Spleen (tissue), 11 donors: Measurements from ENCODE around the gene COL25A1. TPM values are rescaled to one million over a fixed set of nuclear protein-coding genes. Genes with fewer than 3 reads are reported as not detected.

Experiments used
- DNase-seq: peaks from one replicate; pipeline ENCODE4 v3.0.0-alpha.2; 2020
- H3K27ac ChIP-seq, 8 donors: fragments of 200-600 bp; sonication (generic) in 7 of 8; 1 replicate in 4 of 8; 2 replicates in 4 of 8; pipeline versions ENCODE4 v1.5.0 to v1.8.0; 2016 to 2021; ENCODE audit warnings: inconsistent platforms in 4 of 8, mild to moderate bottlenecking in 4 of 8, moderate library complexity in 1 of 8
- H3K27me3 ChIP-seq, 7 donors: fragments of 200-600 bp; sonication (generic) in 6 of 7; replicated peaks in 1 of 7; 1 replicate in 4 of 7; 2 replicates in 3 of 7; pipeline versions ENCODE4 v1.5.0 to v1.8.0; 2016 to 2021; ENCODE audit warnings: inconsistent platforms in 3 of 7, mild to moderate bottlenecking in 1 of 7
- H3K36me3 ChIP-seq, 6 donors: fragments of 200-600 bp; sonication (generic) in 5 of 6; 1 replicate in 4 of 6; 2 replicates in 2 of 6; pipeline versions ENCODE4 v1.5.0 to v1.8.0; 2016 to 2021; ENCODE audit warnings: inconsistent platforms in 2 of 6
- H3K4me1 ChIP-seq, 6 donors: fragments of 200-600 bp; sonication (generic) in 5 of 6; 1 replicate in 3 of 6; 2 replicates in 3 of 6; pipeline versions ENCODE4 v1.5.0 to v1.8.0; 2016 to 2021; ENCODE audit warnings: inconsistent platforms in 3 of 6
- H3K4me3 ChIP-seq, 8 donors: fragments of 200-600 bp; sonication (generic) in 7 of 8; 1 replicate in 4 of 8; 2 replicates in 4 of 8; pipeline versions ENCODE4 v1.5.0 to v1.8.0; 2016 to 2021; ENCODE audit warnings: inconsistent platforms in 4 of 8, mild to moderate bottlenecking in 4 of 8, moderate library complexity in 2 of 8
- H3K9me3 ChIP-seq, 8 donors: fragments of 200-600 bp; sonication (generic) in 7 of 8; 1 replicate in 4 of 8; 2 replicates in 4 of 8; pipeline versions ENCODE4 v1.5.0 to v1.8.0; 2016 to 2021; ENCODE audit warnings: inconsistent platforms in 4 of 8
- CTCF ChIP-seq, 11 experiments: fragments of 200-600 bp in 7 of 11; fragments of 450-650 bp in 4 of 11; sonication (generic) in 4 of 11; IDR thresholded peaks in 8 of 11; conservative IDR thresholded peaks in 3 of 11; 1 replicate in 7 of 11; 2 replicates in 4 of 11; pipeline versions ENCODE4 v1.4.0 to v1.8.0; 2016 to 2021; ENCODE audit warnings: antibody characterized with exemption in 11 of 11, inconsistent platforms in 4 of 11, mild to moderate bottlenecking in 1 of 11
- POLR2A ChIP-seq, 3 donors: fragments of 450-650 bp; IDR thresholded peaks; one replicate each; pipeline ENCODE4 v1.5.1; 2017; ENCODE audit warnings: antibody characterized with exemption in 3 of 3, mild to moderate bottlenecking in 1 of 3
- POLR2AphosphoS5 ChIP-seq, 3 donors: sonication (generic); formaldehyde crosslinking; IDR thresholded peaks; one replicate each; pipeline ENCODE4 v1.5.1; 2017; ENCODE audit warnings: antibody characterized with exemption in 3 of 3
- WGBS, 5 donors: extraction: QIAGEN DNeasy Blood & Tissue Kit in 3 of 5; methylation state at CpG; one replicate each; pipeline versions ENCODE4 v1.1.5 to v1.1.7; 2013 to 2018; 5-methylcytosine and 5-hydroxymethylcytosine counted together
- intact Hi-C: fragments of 100-400 bp; cut with DNase I; formaldehyde crosslinking; loops from one replicate; pipeline ENCODE4 v1.15.0; 2023; ENCODE audit warnings: low total_unique reads
- polyA plus RNA-seq, 3 donors: library from polyadenylated mRNA; stranded (reverse); fragments of 200-250 nt; gene quantifications; one replicate each; pipeline ENCODE4 v1.2.1, GENCODE V29; 2013
- total RNA-seq, 7 donors: library from RNA; depleted of rRNA in 3 of 7; stranded (reverse); fragments of >200 nt in 3 of 7; fragmentation: NEBNext Ultra II Directional in 4 of 7; extraction: Animal tissue kit (Norgen Biotek cat#: 25700) in 4 of 7; gene quantifications; one replicate each; pipeline versions ENCODE4 v1.1.0 to v1.2.1, GENCODE V29; 2016 to 2021
- donor health status: healthy with polysubstance abuse.
- donor health status: DM: no; HTN: no; CAD: no; lungs with moderate emphysema.
- donor health status: DM: no; HTN: no; CAD: no.
- donor health status: Bipolar disorder and iron deficiency.
- donor health status: healthy.
- donor health status: DM: no; HTN: no; CAD: no.
- donor health status: DM: yes; HTN: yes; CAD: no.

Gene COL25A1
- total and polyA plus RNA-seq, 10 donors = 0.06 to 1.9 (median 0.57) TPM; not detected in 1

- no peaks in the 10 kb centered on the region for H3K36me3 ChIP-seq
- H3K4me3 ChIP-seq = no peak overlapping the region
- peaks cover 0 to 3% (median 0%) of the 10 kb centered on the region in 7 donors for H3K27me3 ChIP-seq
- H3K9me3 ChIP-seq = peaks cover 2 to 53% (median 40%) of the 10 kb centered on the region in 8 donors
- TF ChIP-seq CTCF (IDR thresholded peaks at IDR 0.05 in 8 of 11, conservative IDR thresholded peaks at IDR 0.05 in 3 of 11) (no peak), POLR2AphosphoS5 (IDR thresholded peaks at IDR 0.05) (no peak), POLR2A (IDR thresholded peaks at IDR 0.05) (no peak)
- no peak for DNase-seq
- WGBS, 5 donors = 61 to 94% (median 83%) methylated on average over 1 of the region's 1 CpG
- intact Hi-C loops = no loop called here
- H3K4me1 ChIP-seq = no peaks in the 10 kb centered on the region
- no peak overlapping the region for H3K27ac ChIP-seq
Observed at GRCh38 chr4:109321232-109321631, 18.8 kb upstream of the COL25A1 start.

GRCh38 chr4:109319684-109320083 is 17.2 kb upstream of the COL25A1 start:
- H3K36me3 ChIP-seq = no peaks in the 10 kb centered on the region

GRCh38 chr4:109319156-109319555 is 16.7 kb upstream of the COL25A1 start:
- Histone ChIP-seq H3K27ac (no peak overlapping the region), H3K36me3 (no peaks in the 10 kb centered on the region), H3K27me3 (peaks cover 0 to 10% (median 0%) of the 10 kb centered on the region in 7 donors), H3K4me3 (no peak overlapping the region), H3K9me3 (peaks cover 2 to 50% (median 38%) of the 10 kb centered on the region in 8 donors), H3K4me1 (no peaks in the 10 kb centered on the region)
- intact Hi-C loops = no loop called here
- WGBS, 5 donors = 55 to 65% (median 57%) methylated on average over 2 of the region's 2 CpGs
- DNase-seq = no peak
- TF ChIP-seq POLR2A (IDR thresholded peaks at IDR 0.05) = no peak
- TF ChIP-seq POLR2AphosphoS5 (IDR thresholded peaks at IDR 0.05) = no peak
- no peak for TF ChIP-seq CTCF (IDR thresholded peaks at IDR 0.05 in 8 of 11, conservative IDR thresholded peaks at IDR 0.05 in 3 of 11)

More at GRCh38 chr4:109319684-109320083, 17.2 kb upstream of the COL25A1 start:
- WGBS, 5 donors = 74 to 90% (median 78%) methylated on average over 2 of the region's 2 CpGs
- no peak for DNase-seq
- TF ChIP-seq CTCF (IDR thresholded peaks at IDR 0.05 in 8 of 11, conservative IDR thresholded peaks at IDR 0.05 in 3 of 11) = no peak
- Histone ChIP-seq H3K4me3 (no peak overlapping the region), H3K9me3 (peaks cover 2 to 51% (median 40%) of the 10 kb centered on the region in 8 donors), H3K4me1 (no peaks in the 10 kb centered on the region), H3K27me3 (peaks cover 0 to 8% (median 0%) of the 10 kb centered on the region in 7 donors), H3K27ac (no peak overlapping the region)
- intact Hi-C loops = no loop called here

- H3K4me3 ChIP-seq = no peak overlapping the region
- WGBS, 5 donors = 86 to 96% (median 88%) methylated on average over 2 of the region's 2 CpGs
Observed at GRCh38 chr4:109315818-109316217, 13.4 kb upstream of the COL25A1 start.

More at GRCh38 chr4:109315818-109316217, 13.4 kb upstream of the COL25A1 start:
- TF ChIP-seq CTCF (IDR thresholded peaks at IDR 0.05 in 8 of 11, conservative IDR thresholded peaks at IDR 0.05 in 3 of 11) = no peak
- TF ChIP-seq POLR2A (IDR thresholded peaks at IDR 0.05) = no peak
- no peak for TF ChIP-seq POLR2AphosphoS5 (IDR thresholded peaks at IDR 0.05)
- intact Hi-C loops = no loop called here
- Histone ChIP-seq H3K36me3 (no peaks in the 10 kb centered on the region), H3K9me3 (peaks cover 0 to 52% (median 34%) of the 10 kb centered on the region in 8 donors), H3K27ac (no peak overlapping the region), H3K4me1 (no peaks in the 10 kb centered on the region), H3K27me3 (peaks cover 0 to 10% (median 0%) of the 10 kb centered on the region in 7 donors)
- DNase-seq = no peak
